Activated CD8-positive, alpha-beta memory T cell treated with anti-CD3 and anti-CD28 coated beads for 24 hours (primary cell): ENCODE measurements around the gene C1QA.
"Not testable (repeated sequence)": the region's sequence is repeated elsewhere in the genome, so short reads cannot be mapped to it uniquely, and the experiment has no call there.

Experiments
- DNase-seq: peaks from one replicate; pipeline ENCODE4 v3.0.0-alpha.2; 2020

C1QA gene

GRCh38 chr1:22641906-22642636, 5.6 kb downstream of the C1QA start:
- peak; percentile 86 for DNase-seq

GRCh38 chr1:22643381-22643780, 7.0 kb downstream of the C1QA start, which contains the start of gene C1QC:
Gene C1QC, plus strand, starts transcription at chr1:22643633. Its CDS starts 391 bp downstream, at chr1:22644024.
- no peak for DNase-seq

DNA sequence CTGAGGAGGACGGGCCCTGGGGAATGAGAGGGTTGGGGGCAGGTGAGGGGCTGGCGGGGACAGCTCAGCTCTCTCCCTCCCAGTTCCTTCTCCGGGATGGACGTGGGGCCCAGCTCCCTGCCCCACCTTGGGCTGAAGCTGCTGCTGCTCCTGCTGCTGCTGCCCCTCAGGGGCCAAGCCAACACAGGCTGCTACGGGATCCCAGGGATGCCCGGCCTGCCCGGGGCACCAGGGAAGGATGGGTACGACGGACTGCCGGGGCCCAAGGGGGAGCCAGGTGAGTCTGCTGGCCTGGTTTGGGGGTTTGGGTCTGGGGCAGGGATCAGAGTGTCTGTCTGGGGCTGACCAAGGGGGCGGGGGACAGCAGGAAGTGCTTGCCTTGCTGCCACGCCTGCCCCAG, 7.5 kb downstream of the C1QA start:
- no peak for DNase-seq

- no peak for DNase-seq
These were observed 9.5 kb downstream of the C1QA start for GRCh38 chr1:22645931-22646330.

- DNase-seq = no peak
These were observed 10.0 kb downstream of the C1QA start for GRCh38 chr1:22646384-22646783.

DNA sequence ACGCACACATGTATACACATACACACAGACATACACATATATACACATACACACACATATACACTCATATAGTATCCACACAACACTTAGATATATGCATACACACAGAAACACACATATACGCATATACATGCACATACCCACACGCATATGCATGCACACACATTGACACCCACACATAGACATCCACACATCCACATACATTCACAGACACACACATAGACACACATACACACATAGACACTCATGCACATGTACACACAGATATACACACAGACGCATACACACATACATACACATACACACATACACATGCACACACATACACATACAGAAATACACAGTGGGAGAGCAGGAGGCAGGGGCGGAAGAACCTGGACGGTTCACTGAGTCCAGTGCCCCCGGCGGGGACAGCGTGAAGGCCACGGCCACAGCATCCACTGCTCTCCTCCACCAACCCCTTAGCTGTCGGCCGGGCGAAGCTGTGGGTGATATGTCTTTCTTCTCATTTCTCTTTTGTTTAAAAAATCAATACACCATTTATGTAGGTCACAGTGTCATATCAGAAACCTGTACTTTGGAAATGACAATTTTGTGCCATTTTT, 13.8 kb downstream of the C1QA start:
- no peak for DNase-seq

DNA sequence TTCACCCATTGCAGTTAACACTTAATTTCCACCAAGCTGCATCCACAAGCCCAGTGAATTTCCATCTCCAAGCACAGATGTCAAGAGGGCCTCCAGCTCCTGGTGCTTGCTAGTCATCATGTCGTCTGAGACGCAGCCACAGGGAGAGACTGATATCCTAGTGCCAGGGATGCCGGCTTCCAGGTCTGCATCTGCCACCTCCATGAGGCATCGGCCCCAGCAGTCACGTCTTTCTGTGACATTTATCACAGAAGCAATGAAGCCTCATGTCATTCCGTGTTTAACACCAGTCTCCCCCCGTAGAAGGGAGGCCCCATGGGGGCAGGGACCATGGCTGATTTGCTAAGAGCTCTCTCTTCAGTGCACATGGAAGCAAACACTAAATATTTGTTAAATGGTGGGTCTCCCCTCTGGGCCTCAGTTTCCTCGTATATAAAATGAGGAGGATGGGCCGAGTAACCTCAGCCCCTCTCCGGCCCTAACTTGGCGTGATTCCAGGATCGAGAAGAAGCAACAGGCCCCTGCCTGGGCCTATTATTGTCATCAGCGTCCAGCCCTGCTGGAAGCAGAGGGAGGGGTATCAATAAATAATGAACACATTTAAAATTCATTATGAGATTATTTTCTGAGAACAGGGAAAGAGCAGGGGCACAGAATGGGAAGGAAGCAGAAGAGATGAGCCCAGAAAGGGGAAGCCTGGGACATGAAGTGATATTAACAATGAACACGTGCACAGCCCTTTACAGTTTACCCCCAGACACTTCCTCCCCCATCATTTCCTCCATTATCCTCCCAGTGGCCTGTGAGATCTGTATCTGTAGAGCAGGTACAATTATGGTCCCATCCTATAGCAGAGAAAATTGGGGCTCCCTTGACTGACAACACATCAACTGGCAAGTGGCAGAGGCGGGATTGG, 15.8 kb downstream of the C1QA start:
- no peak for DNase-seq

DNA sequence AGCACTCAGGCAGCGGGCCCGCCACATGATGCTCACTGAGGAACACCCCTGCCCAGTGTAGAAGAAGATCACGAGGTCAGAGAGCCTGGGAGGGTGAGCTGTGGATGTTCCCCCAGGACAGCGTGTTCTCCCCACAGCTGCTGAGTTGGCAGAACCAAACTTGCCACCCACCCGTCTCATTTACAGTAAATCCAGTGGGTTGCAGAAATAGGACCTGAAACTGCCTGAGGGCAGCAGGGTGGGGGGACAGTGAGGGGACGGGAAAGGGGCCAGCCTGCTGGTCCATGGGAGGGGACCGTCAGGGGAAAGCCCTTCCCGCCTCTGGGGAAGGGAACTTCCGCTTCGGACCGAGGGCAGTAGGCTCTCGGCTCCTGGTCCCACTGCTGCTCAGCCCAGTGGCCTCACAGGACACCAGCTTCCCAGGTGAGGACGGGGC, 16.5 kb downstream of the C1QA start, which contains the start of gene C1QB:
C1QB (plus strand) TSS at position 356 of the 436 bp plus-strand sequence. CDS start 6,227 bp downstream, outside the sequence.
- DNase-seq = no peak

GRCh38 chr1:22654692-22655091, 18.3 kb downstream of the C1QA start:
- DNase-seq = no peak

DNA sequence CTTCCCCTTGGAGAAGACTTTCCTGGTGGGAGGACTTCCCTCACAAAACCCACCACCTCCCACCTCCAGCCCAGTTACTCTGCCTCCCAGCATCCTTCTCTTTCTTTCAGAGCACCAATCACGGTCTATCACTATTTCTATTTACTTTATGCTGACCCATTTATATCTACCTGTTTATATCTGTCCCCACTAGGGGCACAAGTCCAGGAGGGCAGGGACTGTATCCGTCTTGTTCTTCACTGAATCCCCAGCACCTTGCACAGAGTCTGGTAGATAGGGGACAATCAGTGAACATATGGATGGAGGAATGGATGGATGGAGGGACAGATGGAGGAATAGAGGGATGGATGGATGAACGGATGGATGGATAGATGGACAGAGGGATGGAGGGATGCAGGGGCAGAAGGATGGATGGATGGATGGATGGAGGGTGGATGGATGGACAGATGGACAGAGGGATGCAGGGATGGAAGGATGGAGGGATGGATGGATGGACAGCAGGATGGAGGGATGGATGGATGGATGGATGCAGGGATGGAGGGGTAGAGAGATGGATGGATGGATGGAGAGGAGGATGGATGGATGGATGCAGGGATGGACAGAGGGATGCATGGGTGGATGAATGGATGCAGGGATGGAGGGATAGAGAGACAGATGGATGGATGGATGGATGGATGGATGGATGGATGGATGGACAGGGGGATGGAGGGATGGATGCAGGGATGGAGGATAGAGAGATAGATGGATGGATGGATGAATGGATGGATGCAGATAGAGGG, 22.1 kb downstream of the C1QA start:
- no peak for DNase-seq

GRCh38 chr1:22660716-22661241, 24.4 kb downstream of the C1QA start:
- DNase-seq = no peak

- DNase-seq = no peak
These were observed 25.5 kb downstream of the C1QA start for GRCh38 chr1:22661880-22662279.

- no peak for DNase-seq
These were observed 25.9 kb downstream of the C1QA start for GRCh38 chr1:22662318-22662717.

GRCh38 chr1:22662986-22663408, 26.6 kb downstream of the C1QA start:
- no peak for DNase-seq

- no peak for DNase-seq
These were observed 29.3 kb downstream of the C1QA start for GRCh38 chr1:22665752-22666151.

- no peak for DNase-seq
These were observed 30.0 kb downstream of the C1QA start for GRCh38 chr1:22666412-22666811.

DNA sequence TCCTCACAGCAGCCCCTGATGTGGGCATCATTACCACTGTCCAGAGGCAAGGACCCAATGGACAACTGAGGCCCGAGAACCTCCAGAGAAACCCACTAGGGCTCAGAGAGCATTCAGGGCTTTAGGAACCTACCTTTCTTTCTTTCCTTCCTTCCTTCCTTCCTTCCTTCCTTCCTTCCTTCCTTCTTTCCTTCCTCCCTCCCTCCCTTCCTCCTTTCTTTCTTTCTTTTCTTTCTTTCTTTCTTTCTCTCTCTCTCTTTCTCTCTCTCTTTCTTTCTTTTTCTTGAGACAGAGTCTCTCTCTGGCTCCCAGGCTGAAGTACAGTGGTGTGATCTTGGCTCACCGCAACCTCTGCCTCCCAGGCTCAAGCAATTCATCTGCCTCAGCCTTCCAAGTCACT, 32.4 kb downstream of the C1QA start:
- DNase-seq = not testable (repeated sequence)

GRCh38 chr1:22670352-22670975, 34.0 kb downstream of the C1QA start:
- no peak for DNase-seq

DNA sequence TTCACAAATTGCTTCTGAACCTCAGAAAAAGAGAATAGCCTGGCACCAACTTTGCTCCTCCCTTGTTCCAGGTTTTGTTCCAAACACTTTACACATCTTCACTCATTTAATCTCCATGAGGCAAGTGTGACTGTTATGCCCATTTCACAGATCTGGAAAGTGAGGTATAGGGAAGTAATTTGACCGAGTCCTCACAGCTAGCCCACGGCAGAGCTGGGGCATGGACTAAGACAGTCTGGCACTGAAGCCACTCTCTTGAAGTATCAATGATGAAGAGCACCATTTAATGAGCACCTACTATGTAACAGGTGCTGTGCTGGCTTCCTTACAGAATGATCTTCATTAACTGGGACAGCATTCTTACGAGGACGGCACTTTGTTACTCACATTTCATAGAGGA, 35.6 kb downstream of the C1QA start:
- DNase-seq = no peak

DNA sequence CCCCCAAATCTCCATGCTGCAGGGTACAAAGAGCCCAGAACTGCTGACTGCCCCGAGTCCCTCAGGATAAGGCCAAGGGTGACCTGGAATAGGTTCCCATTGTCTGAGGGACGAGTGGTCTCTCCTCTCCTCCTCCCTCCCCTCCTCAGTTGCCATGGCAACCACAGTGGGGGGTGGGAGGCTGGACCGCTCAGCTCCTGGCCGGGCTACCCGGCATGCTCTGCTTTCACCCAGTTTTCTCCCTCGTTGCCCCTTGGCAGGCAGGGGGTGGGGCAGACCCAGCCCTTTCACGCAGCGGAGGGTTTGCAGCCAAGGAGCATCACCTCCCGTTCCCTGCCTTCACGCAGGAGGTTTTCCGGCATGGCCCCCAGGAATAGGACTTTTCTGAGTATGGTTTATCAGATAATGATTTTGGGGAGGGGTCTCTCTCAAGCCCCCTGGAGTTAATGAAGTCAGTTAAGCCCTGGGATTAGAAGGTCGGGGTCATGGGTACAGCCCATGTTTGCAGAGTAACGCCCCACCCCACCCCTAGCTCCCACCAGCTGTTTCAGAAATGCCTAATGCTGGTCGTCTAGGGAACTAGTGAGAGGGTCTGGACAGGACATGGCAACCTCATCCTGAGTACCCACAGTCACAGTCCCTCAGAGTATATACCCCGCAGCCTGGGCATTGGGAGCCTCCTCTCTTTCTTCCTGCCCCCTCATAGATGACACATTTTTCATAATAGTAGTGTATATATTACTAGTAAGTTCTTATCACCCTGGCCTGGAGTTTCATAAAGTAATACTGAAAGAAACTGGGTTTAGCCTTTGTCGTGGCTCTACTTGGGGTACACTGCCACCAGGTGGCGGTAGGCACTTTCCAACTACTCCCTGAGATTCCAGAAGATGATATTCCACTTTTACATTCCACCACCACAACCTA, 37.3 kb downstream of the C1QA start:
- no peak for DNase-seq

GRCh38 chr1:22674410-22674749, 38.0 kb downstream of the C1QA start:
- DNase-seq = no peak
